SK-N-SH (cell line): ENCODE results near the gene UBR3. TPM values are rescaled to one million over a fixed set of nuclear protein-coding genes. Genes with fewer than 3 reads are reported as not detected.

Experiments used
- CTCF ChIA-PET: fragments of 300-600, 350-600 bp; formaldehyde crosslinking; extraction: SDS; loops from one replicate; lab custom pipeline; 2021; lab: Yijun Ruan, JAX
- POLR2A ChIA-PET: fragments of 350-600 bp; sonication (Branson Sonifier 250); formaldehyde crosslinking; extraction: SDS; loops from one replicate; lab custom pipeline; 2020; ENCODE audit warnings: antibody characterized with exemption, inconsistent platforms; lab: Yijun Ruan, JAX
- DNase-seq: peaks from one replicate; pipeline ENCODE4 v3.0.0; 2012
- H2AFZ ChIP-seq: fragments of 200-600 bp; sonication (generic); 2 replicates; pipeline ENCODE4 v1.8.1; 2016; ENCODE audit warnings: antibody characterized with exemption, mild to moderate bottlenecking, low read depth
- H3F3A ChIP-seq: fragments of 200-600 bp; sonication (generic); replicated peaks from 2 replicates; pipeline ENCODE3; 2016; ENCODE audit warnings: antibody characterized with exemption, mild to moderate bottlenecking; ENCODE audit not compliant: insufficient read depth
- H3K27ac ChIP-seq, 2 experiments: fragments of 200-500 bp in 1 of 2; fragments of 200-600 bp in 1 of 2; sonication (Bioruptor generic) in 1 of 2; sonication (generic), shearing (Covaris generic) in 1 of 2; 2 replicates each; pipeline versions ENCODE4 v1.5.1 to v1.6.1; 2014 to 2016; ENCODE audit warnings: low read depth in 2 of 2, inconsistent platforms in 1 of 2, low read length in 1 of 2, mild to moderate bottlenecking in 1 of 2, mixed read lengths in 1 of 2
- H3K27me3 ChIP-seq: fragments of 200-600 bp; sonication (generic), shearing (Covaris generic); 2 replicates; pipeline ENCODE4 v1.6.1; 2016; ENCODE audit warnings: mixed run types; ENCODE audit not compliant: insufficient read depth
- H3K36me3 ChIP-seq, 2 experiments: fragments of 200-500 bp in 1 of 2; fragments of 200-600 bp in 1 of 2; sonication (Bioruptor generic) in 1 of 2; sonication (generic) in 1 of 2; replicated peaks in 1 of 2; 2 replicates each; pipeline versions ENCODE3 to v1.5.1; 2014 to 2016; ENCODE audit warnings: low read length in 1 of 2, mild to moderate bottlenecking in 1 of 2; ENCODE audit not compliant: insufficient read depth in 2 of 2, control insufficient read depth in 1 of 2
- H3K4me1 ChIP-seq, 2 experiments: fragments of 200-500 bp in 1 of 2; fragments of 200-600 bp in 1 of 2; sonication (Bioruptor generic) in 1 of 2; sonication (generic), shearing (Covaris generic) in 1 of 2; 2 replicates each; pipeline versions ENCODE4 v1.5.1 to v1.6.1; 2014 to 2016; ENCODE audit warnings: low read depth in 1 of 2, low read length in 1 of 2, mixed run types in 1 of 2; ENCODE audit not compliant: insufficient read depth in 2 of 2, control insufficient read depth in 1 of 2
- H3K4me2 ChIP-seq: fragments of 200-600 bp; sonication (generic), shearing (Covaris generic); 2 replicates; pipeline ENCODE4 v1.6.1; 2017; ENCODE audit warnings: mixed run types
- H3K4me3 ChIP-seq, 2 experiments: fragments of 200-500 bp in 1 of 2; fragments of 200-600 bp in 1 of 2; sonication (Bioruptor generic) in 1 of 2; sonication (generic), shearing (Covaris generic) in 1 of 2; 2 replicates each; pipeline versions ENCODE4 v1.5.1 to v1.8.1; 2014 to 2016; ENCODE audit warnings: low read depth in 2 of 2, inconsistent platforms in 1 of 2, low read length in 1 of 2, mild to moderate bottlenecking in 1 of 2, mixed read lengths in 1 of 2, moderate library complexity in 1 of 2
- H3K79me2 ChIP-seq: fragments of 200-600 bp; sonication (generic); 2 replicates; pipeline ENCODE4 v1.8.1; 2017; ENCODE audit warnings: mild to moderate bottlenecking; ENCODE audit not compliant: insufficient read depth
- H3K9ac ChIP-seq: fragments of 200-600 bp; sonication (generic); 2 replicates; pipeline ENCODE4 v1.6.1; 2017; ENCODE audit warnings: mixed run types
- H3K9me2 ChIP-seq: fragments of 200-600 bp; sonication (generic); 2 replicates; pipeline ENCODE4 v1.6.1; 2017; ENCODE audit warnings: mixed run types
- H3K9me3 ChIP-seq: fragments of 200-600 bp; sonication (generic); 2 replicates; pipeline ENCODE4 v1.6.1; 2017; ENCODE audit warnings: mixed run types, mild to moderate bottlenecking, moderate library complexity
- H4K20me1 ChIP-seq: fragments of 200-600 bp; sonication (generic); 2 replicates; pipeline ENCODE4 v1.6.1; 2017; ENCODE audit warnings: mild to moderate bottlenecking, mixed run types; ENCODE audit not compliant: insufficient read depth
- CTCF ChIP-seq: fragments of 200-600 bp; sonication (generic); IDR thresholded peaks from 2 replicates; pipeline ENCODE4 v1.6.1; 2017; ENCODE audit warnings: antibody characterized with exemption, mild to moderate bottlenecking, moderate library complexity
- EZH2phosphoT487 ChIP-seq: fragments of 200-600 bp; sonication (generic); IDR thresholded peaks from 2 replicates; pipeline ENCODE4 v1.6.1; 2017; ENCODE audit warnings: low read depth, mixed run types, mild to moderate bottlenecking, antibody characterized with exemption, moderate library complexity, borderline replicate concordance
- FOSL2 ChIP-seq: IDR thresholded peaks from 2 replicates; pipeline ENCODE4 v1.4.0; 2012; ENCODE audit warnings: low read depth, mild to moderate bottlenecking, moderate library complexity, borderline replicate concordance
- FOXJ3 ChIP-seq: sonication (generic); formaldehyde crosslinking; IDR thresholded peaks from 2 replicates; pipeline ENCODE4 v1.5.1; 2020; ENCODE audit warnings: mild to moderate bottlenecking, missing genetic modification reagents
- GABPA ChIP-seq: IDR thresholded peaks from 2 replicates; pipeline ENCODE4 v1.4.0; 2012; ENCODE audit warnings: low read depth, mild to moderate bottlenecking
- GATA2 ChIP-seq: sonication (generic); formaldehyde crosslinking; IDR thresholded peaks from 2 replicates; pipeline ENCODE4 v1.5.0; 2020; ENCODE audit warnings: mild to moderate bottlenecking, missing genetic modification reagents
- IRF3 ChIP-seq: fragments of 150-350 bp; IDR thresholded peaks from 2 replicates; pipeline ENCODE4 v1.6.1; 2016; ENCODE audit warnings: mild to moderate bottlenecking, low read depth, low read length
- JUND ChIP-seq: IDR thresholded peaks from 2 replicates; pipeline ENCODE4 v1.4.0; 2012
- NRF1 ChIP-seq: IDR thresholded peaks from 2 replicates; pipeline ENCODE4 v1.6.1; 2012; ENCODE audit warnings: low read depth, mild to moderate bottlenecking, low read length
- PBX3 ChIP-seq: IDR thresholded peaks from 2 replicates; pipeline ENCODE4; 2012
- POLR2AphosphoS5 ChIP-seq: IDR thresholded peaks from 2 replicates; pipeline ENCODE4 v1.6.1; 2012; ENCODE audit warnings: low read depth, low read length
- REST ChIP-seq: IDR thresholded peaks from 2 replicates; pipeline ENCODE4 v1.6.1; 2012; ENCODE audit warnings: mild to moderate bottlenecking, low read depth, low read length, moderate library complexity
- RXRA ChIP-seq: IDR thresholded peaks from 2 replicates; pipeline ENCODE4 v1.4.0; 2012; ENCODE audit warnings: low read depth, mild to moderate bottlenecking, borderline replicate concordance
- SIN3A ChIP-seq: IDR thresholded peaks from 2 replicates; pipeline ENCODE4 v1.6.1; 2012; ENCODE audit warnings: low read depth, mild to moderate bottlenecking, low read length, moderate library complexity, borderline replicate concordance
- SMC3 ChIP-seq: IDR thresholded peaks from 2 replicates; pipeline ENCODE4 v1.6.1; 2012; ENCODE audit warnings: low read depth, low read length, improper control_type of control experiment
- TCF12 ChIP-seq: IDR thresholded peaks from 2 replicates; pipeline ENCODE4 v1.4.0; 2012
- TEAD4 ChIP-seq: IDR thresholded peaks from 2 replicates; pipeline ENCODE4 v1.4.0; 2012; ENCODE audit warnings: mild to moderate bottlenecking, borderline replicate concordance; ENCODE audit not compliant: insufficient read depth
- USF1 ChIP-seq: IDR thresholded peaks from 2 replicates; pipeline ENCODE4 v1.4.0; 2012; ENCODE audit warnings: low read depth, borderline replicate concordance
- ZBTB33 ChIP-seq: IDR thresholded peaks from 2 replicates; pipeline ENCODE4 v1.4.0; 2012; ENCODE audit warnings: low read depth, borderline replicate concordance
- WGBS: methylation state at CpG from one replicate; pipeline ENCODE4 v1.1.6; 2017; ENCODE audit warnings: low lambda C conversion rate; 5-methylcytosine and 5-hydroxymethylcytosine counted together
- polyA plus RNA-seq, 3 experiments: library from polyadenylated mRNA; depleted of rRNA; stranded (reverse); fragments of >200 nt; gene quantifications; 2 replicates each; pipeline ENCODE4 v1.2.3, GENCODE V29; 2012

Gene UBR3
- polyA plus RNA-seq, 1 of the 3 experiments (the other 2 are of a cell fraction): 5.2 TPM

GRCh38 chr2:169891593-169892298 lies 64.5 kb downstream of the UBR3 start:
- Histone ChIP-seq H3K4me1 (peaks cover 0 to 5% of the 10 kb centered on the region in 2 experiments; a peak in 3 of 4 replicates), H2AFZ (no peak overlapping the region), H3K36me3 (peaks cover 4 to 25% of the 10 kb centered on the region in 2 experiments), H3F3A (peaks cover 9% of the 10 kb centered on the region), H4K20me1 (no peaks in the 10 kb centered on the region), H3K9ac (no peak overlapping the region), H3K4me2 (no peak overlapping the region), H3K27ac (no peak overlapping the region), H3K79me2 (no peaks in the 10 kb centered on the region), H3K4me3 (no peak overlapping the region), H3K9me3 (no peaks in the 10 kb centered on the region), H3K27me3 (no peaks in the 10 kb centered on the region), H3K9me2 (no peaks in the 10 kb centered on the region)
- TF ChIP-seq RXRA (no peak), PBX3 (no peak), TEAD4 (no peak), NRF1 (no peak), GATA2 (CRISPR knock-in tag) (no peak), CTCF (no peak), FOSL2 (no peak), TCF12 (no peak), IRF3 (no peak), POLR2AphosphoS5 (no peak), USF1 (no peak), REST (no peak), JUND (no peak), ZBTB33 (no peak), FOXJ3 (CRISPR knock-in tag) (no peak), GABPA (no peak), SIN3A (no peak), SMC3 (no peak), EZH2phosphoT487 (no peak)
- ChIA-PET CTCF (interaction anchor here (2.6 kb wide), 1 partner anchor 64 kb away, joined by 8 read pairs; the partner anchor contains the start of gene UBR3), POLR2A (no interaction called here)
- 66% methylated on average over 3 of the region's 3 CpGs for WGBS
- no peak for DNase-seq
